Smooth muscle cell (in vitro differentiated cells): ENCODE measurements around the gene DCAF6. TPM values are rescaled to one million over a fixed set of nuclear protein-coding genes. Genes with fewer than 3 reads are reported as not detected.
"Not testable (repeated sequence)": the region's sequence is repeated elsewhere in the genome, so short reads cannot be mapped to it uniquely, and the experiment has no call there.

Source experiments
- DNase-seq: peaks from one replicate; lab custom pipeline; 2025; ENCODE audit not compliant: unreplicated experiment; lab: John Stamatoyannopoulos, UW
- H2AFZ ChIP-seq: fragments of 200-600 bp; sonication (generic); 2 replicates; pipeline ENCODE4 v1.6.0; 2016; ENCODE audit warnings: antibody characterized with exemption, low read depth, mild to moderate bottlenecking
- H3F3A ChIP-seq: fragments of 200-600 bp; sonication (generic); 2 replicates; pipeline ENCODE4 v1.6.0; 2017; ENCODE audit warnings: antibody characterized with exemption, low read depth
- H3K27ac ChIP-seq: fragments of 200-600 bp; sonication (generic); 2 replicates; pipeline ENCODE4 v1.5.1; 2016; ENCODE audit warnings: low read depth, mild to moderate bottlenecking
- H3K27me3 ChIP-seq: fragments of 200-600 bp; sonication (generic); 2 replicates; pipeline ENCODE4 v1.6.1; 2016; ENCODE audit warnings: low read depth, mild to moderate bottlenecking
- H3K36me3 ChIP-seq: fragments of 200-600 bp; sonication (generic); 2 replicates; pipeline ENCODE4 v1.5.1; 2016; ENCODE audit warnings: low read depth
- H3K4me1 ChIP-seq: fragments of 200-600 bp; sonication (generic); 2 replicates; pipeline ENCODE4 v1.5.1; 2016; ENCODE audit warnings: low read depth
- H3K4me2 ChIP-seq: fragments of 200-600 bp; sonication (generic); 2 replicates; pipeline ENCODE4 v1.6.0; 2016; ENCODE audit warnings: mild to moderate bottlenecking
- H3K4me3 ChIP-seq: fragments of 200-600 bp; sonication (generic); 2 replicates; pipeline ENCODE4 v1.5.1; 2016; ENCODE audit warnings: mild to moderate bottlenecking
- H3K79me2 ChIP-seq: fragments of 200-600 bp; sonication (generic); 2 replicates; pipeline ENCODE4 v1.6.0; 2016; ENCODE audit warnings: low read depth, mild to moderate bottlenecking
- H3K9ac ChIP-seq: fragments of 200-600 bp; sonication (generic); 2 replicates; pipeline ENCODE4 v1.6.0; 2016; ENCODE audit warnings: low read depth
- H3K9me3 ChIP-seq: fragments of 200-600 bp; sonication (generic); replicated peaks from 2 replicates; pipeline ENCODE4 v1.5.1; 2016; ENCODE audit warnings: low read depth
- H4K20me1 ChIP-seq: fragments of 200-600 bp; sonication (generic); 2 replicates; pipeline ENCODE4 v1.6.0; 2016; ENCODE audit warnings: low read depth
- WGBS: methylation state at CpG from one replicate; pipeline ENCODE4 v1.1.7; 2016; ENCODE audit warnings: low lambda C conversion rate; 5-methylcytosine and 5-hydroxymethylcytosine counted together
- polyA plus RNA-seq: library from polyadenylated mRNA; unstranded; fragments of >200 nt; fragmentation: Nextera tagmentation; extraction: Ambion mirVana; gene quantifications from 2 replicates; pipeline ENCODE4 v1.2.1, GENCODE V29; 2016
- total RNA-seq: library from RNA; depleted of rRNA; stranded (reverse); fragments of >200 nt; gene quantifications from 2 replicates; pipeline ENCODE4 v1.2.3, GENCODE V29; 2014
- TF ChIP-seq, protein P1 (sequence below): fragments of 200-600 bp; sonication (generic); IDR thresholded peaks from 2 replicates; pipeline ENCODE4 v1.5.1; 2017; ENCODE audit warnings: borderline replicate concordance, mild to moderate bottlenecking, antibody characterized with exemption; ENCODE audit not compliant: insufficient read depth, poor library complexity, severe bottlenecking

DCAF6 gene
- total and polyA plus RNA-seq, 2 experiments from 2014 or later: 27.4 to 34.9 TPM

DNA sequence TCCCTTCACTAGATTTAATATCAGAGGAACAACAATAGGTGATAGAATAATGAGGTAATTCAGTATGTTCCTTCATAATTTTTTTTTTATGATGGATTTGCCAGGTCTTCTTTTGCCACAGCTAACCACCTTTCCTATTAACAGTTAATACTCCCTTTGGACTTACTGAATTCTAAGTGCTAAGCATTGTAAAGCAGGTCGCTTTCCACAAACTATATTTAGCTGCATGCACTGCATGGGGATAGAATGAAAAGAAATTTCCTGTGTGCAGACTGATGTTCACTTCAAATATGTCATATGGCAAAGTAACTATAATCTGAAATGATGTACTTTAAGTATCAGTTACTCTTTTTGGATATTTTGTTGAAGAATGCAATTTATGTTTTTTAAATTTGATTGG is 114.4 kb downstream of the DCAF6 start:
- no peaks in the 10 kb centered on the region for H3K27me3 ChIP-seq
- no peaks in the 10 kb centered on the region for H4K20me1 ChIP-seq
- TF ChIP-seq, protein P1, sequence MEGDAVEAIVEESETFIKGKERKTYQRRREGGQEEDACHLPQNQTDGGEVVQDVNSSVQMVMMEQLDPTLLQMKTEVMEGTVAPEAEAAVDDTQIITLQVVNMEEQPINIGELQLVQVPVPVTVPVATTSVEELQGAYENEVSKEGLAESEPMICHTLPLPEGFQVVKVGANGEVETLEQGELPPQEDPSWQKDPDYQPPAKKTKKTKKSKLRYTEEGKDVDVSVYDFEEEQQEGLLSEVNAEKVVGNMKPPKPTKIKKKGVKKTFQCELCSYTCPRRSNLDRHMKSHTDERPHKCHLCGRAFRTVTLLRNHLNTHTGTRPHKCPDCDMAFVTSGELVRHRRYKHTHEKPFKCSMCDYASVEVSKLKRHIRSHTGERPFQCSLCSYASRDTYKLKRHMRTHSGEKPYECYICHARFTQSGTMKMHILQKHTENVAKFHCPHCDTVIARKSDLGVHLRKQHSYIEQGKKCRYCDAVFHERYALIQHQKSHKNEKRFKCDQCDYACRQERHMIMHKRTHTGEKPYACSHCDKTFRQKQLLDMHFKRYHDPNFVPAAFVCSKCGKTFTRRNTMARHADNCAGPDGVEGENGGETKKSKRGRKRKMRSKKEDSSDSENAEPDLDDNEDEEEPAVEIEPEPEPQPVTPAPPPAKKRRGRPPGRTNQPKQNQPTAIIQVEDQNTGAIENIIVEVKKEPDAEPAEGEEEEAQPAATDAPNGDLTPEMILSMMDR: no peak
- DNase-seq: no peak
- no peaks in the 10 kb centered on the region for H3F3A ChIP-seq
- no peaks in the 10 kb centered on the region for H3K4me1 ChIP-seq
- H3K4me3 ChIP-seq: no peak overlapping the region
- no peaks in the 10 kb centered on the region for H3K36me3 ChIP-seq
- no peaks in the 10 kb centered on the region for H3K79me2 ChIP-seq
- 92% methylated on average over 1 of the region's 1 CpG for WGBS
- H3K9ac ChIP-seq: no peak overlapping the region
- no peak overlapping the region for H3K27ac ChIP-seq
- no peak overlapping the region for H2AFZ ChIP-seq
- no peak overlapping the region for H3K4me2 ChIP-seq
- no peaks in the 10 kb centered on the region for H3K9me3 ChIP-seq

DNA sequence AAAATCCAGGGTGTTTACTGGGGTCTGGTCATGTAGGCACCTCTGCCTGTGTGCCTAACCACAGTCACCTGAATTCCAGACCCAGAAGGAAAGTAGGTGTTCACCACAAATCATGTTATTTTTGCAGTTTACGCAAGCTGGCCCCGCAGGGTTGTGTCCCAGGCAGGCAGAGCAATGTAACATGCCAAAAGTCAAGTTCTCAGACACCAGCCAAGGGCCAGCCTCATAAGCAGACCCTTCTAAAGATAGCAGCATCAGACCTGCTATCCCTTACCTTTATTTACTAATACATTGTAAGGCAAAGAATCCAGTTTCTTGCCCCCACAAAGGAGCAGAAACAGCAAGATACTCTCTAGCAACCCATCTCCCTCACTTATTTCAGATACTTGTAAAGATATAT is 117.2 kb downstream of the DCAF6 start:
- TF ChIP-seq, protein P1: no peak
- Histone ChIP-seq H4K20me1 (peaks cover 3% of the 10 kb centered on the region), H3K79me2 (no peaks in the 10 kb centered on the region), H3K9me3 (no peaks in the 10 kb centered on the region), H2AFZ (no peak overlapping the region), H3K4me2 (no peak overlapping the region), H3K27me3 (no peaks in the 10 kb centered on the region), H3K27ac (no peak overlapping the region), H3K36me3 (no peaks in the 10 kb centered on the region), H3K4me3 (no peak overlapping the region), H3K4me1 (no peaks in the 10 kb centered on the region), H3F3A (no peaks in the 10 kb centered on the region), H3K9ac (no peak overlapping the region)
- WGBS: 91% methylated on average over 2 of the region's 2 CpGs
- DNase-seq: no peak

- Histone ChIP-seq H2AFZ (no peak overlapping the region), H3K9me3 (no peaks in the 10 kb centered on the region), H3K9ac (no peak overlapping the region), H3K4me3 (no peak overlapping the region), H3K79me2 (no peaks in the 10 kb centered on the region), H3F3A (no peaks in the 10 kb centered on the region), H3K4me1 (no peaks in the 10 kb centered on the region), H4K20me1 (peaks cover 3% of the 10 kb centered on the region), H3K4me2 (no peak overlapping the region), H3K36me3 (no peaks in the 10 kb centered on the region), H3K27ac (no peak overlapping the region), H3K27me3 (no peaks in the 10 kb centered on the region)
- no peak for DNase-seq
- TF ChIP-seq, protein P1: no peak
- 81% methylated on average over 3 of the region's 3 CpGs for WGBS
Observed at GRCh38 chr1:168054117-168054516, 117.6 kb downstream of the DCAF6 start.

- 93% methylated on average over 11 of the region's 35 CpGs for WGBS
- H3K4me1 ChIP-seq, H3K79me2 ChIP-seq, H3K27ac ChIP-seq, H3K9ac ChIP-seq, H3K4me3 ChIP-seq, H3K9me3 ChIP-seq, H3K27me3 ChIP-seq, H3F3A ChIP-seq, DNase-seq, H2AFZ ChIP-seq, H3K36me3 ChIP-seq, H3K4me2 ChIP-seq: not testable (repeated sequence)
- H4K20me1 ChIP-seq: peaks cover 10% of the 10 kb centered on the region
Observed at GRCh38 chr1:168056152-168056551, 119.7 kb downstream of the DCAF6 start.
